B cell (primary cell): ENCODE measurements around the gene SKIDA1. TPM values are rescaled to one million over a fixed set of nuclear protein-coding genes. Genes with fewer than 3 reads are reported as not detected.

Experiments
- ATAC-seq: fragments of 200-7000 bp; cut with Tn5 transposase; one replicate; pipeline ENCODE4 v1.10.0; 2021; ENCODE audit warnings: low read depth, mild to moderate bottlenecking, moderate number of reproducible peaks, moderate library complexity
- CTCF ChIA-PET: fragments of 350-600 bp; sonication (Branson Sonifier 250); formaldehyde crosslinking; loops from one replicate; lab custom pipeline; 2021; ENCODE audit warnings: antibody characterized with exemption, inconsistent platforms; lab: Charles Lee
- POLR2A ChIA-PET: fragments of 350-600 bp; sonication (Branson Sonifier 250); formaldehyde crosslinking; loops from one replicate; lab custom pipeline; 2021; ENCODE audit warnings: antibody characterized with exemption; lab: Charles Lee
- DNase-seq: peaks from one replicate; pipeline ENCODE4 v3.0.0; 2013
- H2AFZ ChIP-seq: 2 replicates; pipeline ENCODE4 v1.6.1; 2012; ENCODE audit warnings: mild to moderate bottlenecking, low read depth, low read length; ENCODE audit not compliant: insufficient read depth, poor library complexity, severe bottlenecking
- H3K27ac ChIP-seq, 2 donors: 1 replicate in 1 of 2; 2 replicates in 1 of 2; pipeline ENCODE4 v1.5.1; 2012 to 2013; ENCODE audit warnings: low read length in 2 of 2, mild to moderate bottlenecking in 2 of 2, moderate library complexity in 1 of 2
- H3K27me3 ChIP-seq, 4 experiments: fragments of 200-600 bp in 1 of 4; sonication (generic) in 1 of 4; replicated peaks in 1 of 4; 1 replicate in 2 of 4; 2 replicates in 2 of 4; pipeline versions ENCODE4 v1.6.1 to v1.7.0; 2013 to 2016; ENCODE audit warnings: low read length in 3 of 4, mild to moderate bottlenecking in 2 of 4, mixed read lengths in 1 of 4, moderate library complexity in 1 of 4; ENCODE audit not compliant: insufficient read depth in 4 of 4, control insufficient read depth in 3 of 4; ENCODE audit errors: control extremely low read depth in 1 of 4
- H3K36me3 ChIP-seq, 2 experiments: replicated peaks in 1 of 2; 1 replicate in 1 of 2; 2 replicates in 1 of 2; pipeline versions ENCODE4 v1.6.1 to v1.7.1; 2013; ENCODE audit warnings: low read length in 1 of 2; ENCODE audit not compliant: insufficient read depth in 2 of 2, control insufficient read depth in 1 of 2; ENCODE audit errors: control extremely low read depth in 1 of 2, extremely low read depth in 1 of 2
- H3K4me1 ChIP-seq, 2 donors: fragments of 200-600 bp in 1 of 2; sonication (generic) in 1 of 2; 1 replicate in 1 of 2; 2 replicates in 1 of 2; pipeline versions ENCODE4 v1.5.1 to v1.6.1; 2013 to 2017; ENCODE audit warnings: low read length in 2 of 2; ENCODE audit not compliant: control insufficient read depth in 2 of 2, insufficient read depth in 2 of 2
- H3K4me2 ChIP-seq: replicated peaks from 2 replicates; pipeline ENCODE3; 2012; ENCODE audit warnings: mild to moderate bottlenecking, low read depth, low read length; ENCODE audit not compliant: poor library complexity, severe bottlenecking
- H3K4me3 ChIP-seq, 5 experiments: fragments of 200-600 bp in 1 of 5; sonication (generic) in 1 of 5; 1 replicate in 3 of 5; 2 replicates in 2 of 5; pipeline versions ENCODE4 v1.5.1 to v1.7.0; 2011 to 2016; ENCODE audit warnings: low read length in 4 of 5, mild to moderate bottlenecking in 4 of 5, low read depth in 2 of 5, control low read depth in 1 of 5, moderate library complexity in 1 of 5; ENCODE audit not compliant: insufficient read depth in 1 of 5; ENCODE audit errors: control extremely low read depth in 1 of 5, extremely low read depth in 1 of 5
- H3K79me2 ChIP-seq: fragments of 200-600 bp; sonication (generic); one replicate; pipeline ENCODE4 v1.6.0; 2016; ENCODE audit warnings: low read length; ENCODE audit not compliant: control insufficient read depth, insufficient read depth
- H3K9ac ChIP-seq: fragments of 200-600 bp; sonication (generic); 2 replicates; pipeline ENCODE4 v1.6.1; 2017; ENCODE audit warnings: mild to moderate bottlenecking, low read length, moderate library complexity
- H3K9me3 ChIP-seq, 3 donors: one replicate each; pipeline versions ENCODE4 v1.6.1 to v1.7.1; 2013; ENCODE audit warnings: low read length in 2 of 3; ENCODE audit not compliant: control insufficient read depth in 2 of 3, insufficient read depth in 1 of 3; ENCODE audit errors: control extremely low read depth in 1 of 3
- H4K20me1 ChIP-seq: 2 replicates; pipeline ENCODE4 v1.6.0; 2012; ENCODE audit warnings: mild to moderate bottlenecking, low read length; ENCODE audit not compliant: insufficient read depth, control insufficient read depth, poor library complexity, severe bottlenecking
- H3K27ac Mint-ChIP-seq: one replicate; pipeline ENCODE4 v1.8.0; 2021; ENCODE audit warnings: mixed read lengths
- H3K27me3 Mint-ChIP-seq: one replicate; pipeline ENCODE4 v1.8.0; 2021; ENCODE audit warnings: mixed read lengths
- H3K4me1 Mint-ChIP-seq: one replicate; pipeline ENCODE4 v1.8.0; 2021; ENCODE audit warnings: mixed read lengths
- H3K4me3 Mint-ChIP-seq: one replicate; pipeline ENCODE4 v1.8.0; 2021; ENCODE audit warnings: mixed read lengths
- H3K9me3 Mint-ChIP-seq: one replicate; pipeline ENCODE4 v1.8.0; 2022; ENCODE audit warnings: mixed read lengths; ENCODE audit not compliant: insufficient read depth
- CTCF ChIP-seq: fragments of 200-600 bp; IDR thresholded peaks from one replicate; pipeline ENCODE4 v1.8.0; 2022; ENCODE audit warnings: antibody characterized with exemption, mild to moderate bottlenecking
- EZH2 ChIP-seq: IDR thresholded peaks from 2 replicates; pipeline ENCODE4 v1.6.1; 2012; ENCODE audit warnings: borderline replicate concordance, low read depth, mild to moderate bottlenecking, moderate library complexity, low read length; ENCODE audit not compliant: insufficient read depth, poor library complexity, severe bottlenecking
- WGBS: methylation state at CpG from one replicate; pipeline ENCODE4 v1.1.5; 2013; ENCODE audit warnings: missing lambda C conversion rate; ENCODE audit not compliant: insufficient coverage; 5-methylcytosine and 5-hydroxymethylcytosine counted together
- intact Hi-C: fragments of 100-400 bp; cut with micrococcal nuclease; formaldehyde crosslinking; loops from one replicate; pipeline ENCODE4 v1.10.0; 2022
- polyA plus RNA-seq: library from polyadenylated mRNA; depleted of rRNA; stranded (reverse); fragments of >200 nt; gene quantifications from 2 replicates; pipeline ENCODE4 v1.2.3, GENCODE V29; 2012
- total RNA-seq, 2 donors: library from RNA; stranded (reverse); fragments of 120-200 nt in 1 of 2; gene quantifications; 1 replicate in 1 of 2; 2 replicates in 1 of 2; pipeline versions ENCODE4 v1.2.3 to v1.2.4, GENCODE V29; 2013 to 2022

Gene SKIDA1
- total and polyA plus RNA-seq, 2 donors (not counting 1 experiment from before 2014, with no cell fraction given), result 0.06 to 0.10 TPM

GRCh38 chr10:21516242-21517131 is 9.0 kb downstream of the SKIDA1 start:
- Histone ChIP-seq H3K36me3 (no peaks in the 10 kb centered on the region), H2AFZ (peak overlapping the region; percentile 75), H3K9me3 (peaks cover 0 to 7% (median 0%) of the 10 kb centered on the region in 3 donors), H3K27ac (no peak overlapping the region), H3K4me1 (peaks cover 37 to 45% of the 10 kb centered on the region in 2 donors), H3K4me3 (peak overlapping the region in 3 of 5 experiments; percentile 39 to 56 (median 53)), H3K27me3 (peaks cover 0 to 86% (median 76%) of the 10 kb centered on the region in 4 experiments), H3K9ac (peak overlapping the region; percentile 39), H3K4me2 (peak overlapping the region; percentile 89), H3K79me2 (no peaks in the 10 kb centered on the region), H4K20me1 (peaks cover 12% of the 10 kb centered on the region)
- H3K4me1 Mint-ChIP-seq, result peaks cover 36% of the 10 kb centered on the region
- peak; percentile 64 for ATAC-seq
- ChIA-PET POLR2A (interaction anchor here (1.1 to 1.8 kb wide), 2 partner anchors 11 to 20 kb away, joined by 4 to 7 read pairs; no protein-coding TSS in a partner anchor), CTCF (interaction anchor here (1.4 kb wide), 1 partner anchor 20 kb away, joined by 9 read pairs; no protein-coding TSS in a partner anchor)
- no peak overlapping the region for H3K27ac Mint-ChIP-seq
- WGBS, result under 1% methylated on average over 85 of the region's 86 CpGs
- H3K27me3 Mint-ChIP-seq, result peaks cover 83% of the 10 kb centered on the region
- peak overlapping the region; percentile 85 for H3K4me3 Mint-ChIP-seq
- TF ChIP-seq EZH2 (peak; percentile 78), CTCF (no peak)
- intact Hi-C loops, result loop anchor here (2.0 kb wide), 2 partner anchors 16 to 20 kb away; no protein-coding TSS in a partner anchor
- no peaks in the 10 kb centered on the region for H3K9me3 Mint-ChIP-seq
- peak; percentile 74 for DNase-seq
